ENCODE results near the gene PISD. TPM values are rescaled to one million over a fixed set of nuclear protein-coding genes. Genes with fewer than 3 reads are reported as not detected.

PISD gene
- total RNA-seq, 3 donors from 2014 or later (not counting 1 experiment from before 2014, with no cell fraction given): 36.0 to 52.1 (median 47.8) TPM

- H3K4me1 ChIP-seq (ENCODE audit: control insufficient read depth, insufficient read depth, low read length): peaks cover 29% of the 10 kb centered on the region
- Mint-ChIP-seq H3K27ac (peak overlapping the region; percentile 85 to 91), H3K9me3 (no peaks in the 10 kb centered on the region), H3K36me3 (no peaks in the 10 kb centered on the region), H3K4me3 (no peak overlapping the region), H3K27me3 (ENCODE audit: low read depth in 2 of 2) (no peaks in the 10 kb centered on the region), H3K4me1 (peaks cover 12 to 22% of the 10 kb centered on the region in 2 donors)
- WGBS (ENCODE audit: insufficient coverage): 67% methylated on average over 9 of the region's 9 CpGs
- DNase-seq: peak in 1 of 2 donors; percentile 41
- H3K4me3 ChIP-seq (ENCODE audit: low read length): no peak overlapping the region
- no peak for TF ChIP-seq CTCF (IDR thresholded peaks at IDR 0.05)
- H3K9me3 ChIP-seq (ENCODE audit: control insufficient read depth, insufficient read depth, low read length): no peaks in the 10 kb centered on the region
- H3K27me3 ChIP-seq (ENCODE audit: control insufficient read depth, insufficient read depth, low read length): no peaks in the 10 kb centered on the region
- H3K36me3 ChIP-seq (ENCODE audit: control insufficient read depth, insufficient read depth, low read length): peaks cover 50% of the 10 kb centered on the region
- intact Hi-C loops (cut with micrococcal nuclease): no loop called here
- H3K27ac ChIP-seq (ENCODE audit: low read length): no peak overlapping the region
- peak; percentile 49 to 64 (median 62) for ATAC-seq
Observed at GRCh38 chr22:31616315-31616980, 45.6 kb downstream of the PISD start.

GRCh38 chr22:31615940-31616314 lies 46.1 kb downstream of the PISD start:
- intact Hi-C loops (cut with micrococcal nuclease): no loop called here

GRCh38 chr22:31615491-31615860 lies 46.5 kb downstream of the PISD start:
- no peak for TF ChIP-seq CTCF (IDR thresholded peaks at IDR 0.05)

More at GRCh38 chr22:31615940-31616314, 46.1 kb downstream of the PISD start:
- Mint-ChIP-seq H3K9me3 (no peaks in the 10 kb centered on the region), H3K4me3 (no peak overlapping the region), H3K27me3 (ENCODE audit: low read depth in 2 of 2) (no peaks in the 10 kb centered on the region), H3K4me1 (peaks cover 11 to 22% of the 10 kb centered on the region in 2 donors), H3K27ac (peak overlapping the region; percentile 85 to 91), H3K36me3 (no peaks in the 10 kb centered on the region)
- Histone ChIP-seq H3K27ac (ENCODE audit: low read length) (no peak overlapping the region), H3K36me3 (ENCODE audit: control insufficient read depth, insufficient read depth, low read length) (peaks cover 52% of the 10 kb centered on the region), H3K4me1 (ENCODE audit: control insufficient read depth, insufficient read depth, low read length) (peaks cover 24% of the 10 kb centered on the region), H3K27me3 (ENCODE audit: control insufficient read depth, insufficient read depth, low read length) (no peaks in the 10 kb centered on the region), H3K4me3 (ENCODE audit: low read length) (no peak overlapping the region), H3K9me3 (ENCODE audit: control insufficient read depth, insufficient read depth, low read length) (no peaks in the 10 kb centered on the region)
- no peak for ATAC-seq
- 66% methylated on average over 4 of the region's 4 CpGs for WGBS (ENCODE audit: insufficient coverage)
- DNase-seq: no peak
- TF ChIP-seq CTCF (IDR thresholded peaks at IDR 0.05): no peak

More at GRCh38 chr22:31615491-31615860, 46.5 kb downstream of the PISD start:
- H3K9me3 Mint-ChIP-seq: no peaks in the 10 kb centered on the region
- WGBS (ENCODE audit: insufficient coverage): 63% methylated on average over 4 of the region's 4 CpGs
- H3K4me3 ChIP-seq (ENCODE audit: low read length): no peak overlapping the region
- H3K27ac Mint-ChIP-seq: peak overlapping the region; percentile 85 to 91
- no peak overlapping the region for H3K4me3 Mint-ChIP-seq
- no peaks in the 10 kb centered on the region for H3K27me3 ChIP-seq (ENCODE audit: control insufficient read depth, insufficient read depth, low read length)
- no peak for DNase-seq
- peaks cover 51% of the 10 kb centered on the region for H3K36me3 ChIP-seq (ENCODE audit: control insufficient read depth, insufficient read depth, low read length)
- H3K4me1 ChIP-seq (ENCODE audit: control insufficient read depth, insufficient read depth, low read length): peaks cover 23% of the 10 kb centered on the region
- no peak for ATAC-seq
- no peaks in the 10 kb centered on the region for H3K27me3 Mint-ChIP-seq (ENCODE audit: low read depth in 2 of 2)
- H3K27ac ChIP-seq (ENCODE audit: low read length): peak overlapping the region; percentile 3
- peaks cover 11 to 22% of the 10 kb centered on the region in 2 donors for H3K4me1 Mint-ChIP-seq
- no peaks in the 10 kb centered on the region for H3K36me3 Mint-ChIP-seq
- no peaks in the 10 kb centered on the region for H3K9me3 ChIP-seq (ENCODE audit: control insufficient read depth, insufficient read depth, low read length)
- intact Hi-C loops (cut with micrococcal nuclease): no loop called here

All from natural killer cell (primary cell).